Hepatocyte (in vitro differentiated cells): ENCODE data around the gene CDH18.

Source experiments
- EZH2 ChIP-seq: fragments of 200-600 bp; sonication (generic); IDR thresholded peaks from 2 replicates; pipeline ENCODE4 v1.6.1; 2016; ENCODE audit warnings: antibody characterized with exemption, mild to moderate bottlenecking, borderline replicate concordance
- EZH2phosphoT487 ChIP-seq: fragments of 200-600 bp; sonication (generic); IDR thresholded peaks from one replicate; pipeline ENCODE4 v1.6.1; 2018; ENCODE audit warnings: antibody characterized with exemption, mild to moderate bottlenecking, low read depth, moderate library complexity; ENCODE audit not compliant: unreplicated experiment, severe bottlenecking
- TF ChIP-seq, protein P1 (sequence below): fragments of 200-600 bp; sonication (generic); IDR thresholded peaks from 2 replicates; pipeline ENCODE4 v1.5.1; 2016; ENCODE audit warnings: antibody characterized with exemption, mild to moderate bottlenecking; ENCODE audit not compliant: poor library complexity

DNA sequence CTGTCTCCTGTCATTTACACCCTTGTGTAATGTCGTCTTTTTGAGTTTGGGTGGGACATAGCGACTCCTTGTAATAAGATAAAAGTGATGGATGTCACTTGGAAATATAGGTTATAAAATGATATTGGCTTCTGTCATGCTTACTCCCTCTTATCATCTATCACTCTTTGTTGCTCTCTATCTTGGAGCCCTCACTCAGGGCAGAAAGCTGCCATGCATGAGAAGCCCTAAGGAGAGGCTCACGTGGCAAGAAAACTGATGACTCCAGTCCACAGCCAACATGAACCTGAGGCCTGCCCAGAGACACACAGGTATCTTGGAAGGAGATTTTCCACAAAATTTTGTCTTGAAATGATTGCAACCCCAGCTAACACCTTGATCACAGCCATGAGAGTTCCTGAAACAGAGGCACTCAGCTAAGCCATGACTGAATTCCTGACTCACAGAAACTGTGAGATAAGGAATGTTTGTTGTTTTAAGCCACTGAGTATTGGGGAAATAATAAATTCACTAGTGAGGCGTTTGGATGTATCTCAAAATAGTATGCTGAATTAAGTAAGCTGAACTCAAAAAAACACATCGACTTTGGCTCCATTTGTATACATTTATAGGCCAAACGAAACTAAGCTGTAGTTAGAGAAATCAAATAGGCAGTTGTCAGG lies 216.7 kb downstream of the CDH18 start:
- TF ChIP-seq, protein P1, sequence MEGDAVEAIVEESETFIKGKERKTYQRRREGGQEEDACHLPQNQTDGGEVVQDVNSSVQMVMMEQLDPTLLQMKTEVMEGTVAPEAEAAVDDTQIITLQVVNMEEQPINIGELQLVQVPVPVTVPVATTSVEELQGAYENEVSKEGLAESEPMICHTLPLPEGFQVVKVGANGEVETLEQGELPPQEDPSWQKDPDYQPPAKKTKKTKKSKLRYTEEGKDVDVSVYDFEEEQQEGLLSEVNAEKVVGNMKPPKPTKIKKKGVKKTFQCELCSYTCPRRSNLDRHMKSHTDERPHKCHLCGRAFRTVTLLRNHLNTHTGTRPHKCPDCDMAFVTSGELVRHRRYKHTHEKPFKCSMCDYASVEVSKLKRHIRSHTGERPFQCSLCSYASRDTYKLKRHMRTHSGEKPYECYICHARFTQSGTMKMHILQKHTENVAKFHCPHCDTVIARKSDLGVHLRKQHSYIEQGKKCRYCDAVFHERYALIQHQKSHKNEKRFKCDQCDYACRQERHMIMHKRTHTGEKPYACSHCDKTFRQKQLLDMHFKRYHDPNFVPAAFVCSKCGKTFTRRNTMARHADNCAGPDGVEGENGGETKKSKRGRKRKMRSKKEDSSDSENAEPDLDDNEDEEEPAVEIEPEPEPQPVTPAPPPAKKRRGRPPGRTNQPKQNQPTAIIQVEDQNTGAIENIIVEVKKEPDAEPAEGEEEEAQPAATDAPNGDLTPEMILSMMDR, result no peak
- TF ChIP-seq EZH2phosphoT487 (no peak), EZH2 (no peak)
